SK-N-SH (cell line): ENCODE data around the gene CCSER1. TPM values are rescaled to one million over a fixed set of nuclear protein-coding genes. Genes with fewer than 3 reads are reported as not detected.

Source experiments
- CTCF ChIA-PET: fragments of 300-600, 350-600 bp; formaldehyde crosslinking; extraction: SDS; loops from one replicate; lab custom pipeline; 2021; lab: Yijun Ruan, JAX
- POLR2A ChIA-PET: fragments of 350-600 bp; sonication (Branson Sonifier 250); formaldehyde crosslinking; extraction: SDS; loops from one replicate; lab custom pipeline; 2020; ENCODE audit warnings: antibody characterized with exemption, inconsistent platforms; lab: Yijun Ruan, JAX
- DNase-seq: peaks from one replicate; pipeline ENCODE4 v3.0.0; 2012
- H2AFZ ChIP-seq: fragments of 200-600 bp; sonication (generic); 2 replicates; pipeline ENCODE4 v1.8.1; 2016; ENCODE audit warnings: antibody characterized with exemption, mild to moderate bottlenecking, low read depth
- H3F3A ChIP-seq: fragments of 200-600 bp; sonication (generic); replicated peaks from 2 replicates; pipeline ENCODE3; 2016; ENCODE audit warnings: antibody characterized with exemption, mild to moderate bottlenecking; ENCODE audit not compliant: insufficient read depth
- H3K27ac ChIP-seq, 2 experiments: fragments of 200-500 bp in 1 of 2; fragments of 200-600 bp in 1 of 2; sonication (Bioruptor generic) in 1 of 2; sonication (generic), shearing (Covaris generic) in 1 of 2; 2 replicates each; pipeline versions ENCODE4 v1.5.1 to v1.6.1; 2014 to 2016; ENCODE audit warnings: low read depth in 2 of 2, inconsistent platforms in 1 of 2, low read length in 1 of 2, mild to moderate bottlenecking in 1 of 2, mixed read lengths in 1 of 2
- H3K27me3 ChIP-seq: fragments of 200-600 bp; sonication (generic), shearing (Covaris generic); 2 replicates; pipeline ENCODE4 v1.6.1; 2016; ENCODE audit warnings: mixed run types; ENCODE audit not compliant: insufficient read depth
- H3K36me3 ChIP-seq, 2 experiments: fragments of 200-500 bp in 1 of 2; fragments of 200-600 bp in 1 of 2; sonication (Bioruptor generic) in 1 of 2; sonication (generic) in 1 of 2; replicated peaks in 1 of 2; 2 replicates each; pipeline versions ENCODE3 to v1.5.1; 2014 to 2016; ENCODE audit warnings: low read length in 1 of 2, mild to moderate bottlenecking in 1 of 2; ENCODE audit not compliant: insufficient read depth in 2 of 2, control insufficient read depth in 1 of 2
- H3K4me1 ChIP-seq, 2 experiments: fragments of 200-500 bp in 1 of 2; fragments of 200-600 bp in 1 of 2; sonication (Bioruptor generic) in 1 of 2; sonication (generic), shearing (Covaris generic) in 1 of 2; 2 replicates each; pipeline versions ENCODE4 v1.5.1 to v1.6.1; 2014 to 2016; ENCODE audit warnings: low read depth in 1 of 2, low read length in 1 of 2, mixed run types in 1 of 2; ENCODE audit not compliant: insufficient read depth in 2 of 2, control insufficient read depth in 1 of 2
- H3K4me2 ChIP-seq: fragments of 200-600 bp; sonication (generic), shearing (Covaris generic); 2 replicates; pipeline ENCODE4 v1.6.1; 2017; ENCODE audit warnings: mixed run types
- H3K4me3 ChIP-seq, 2 experiments: fragments of 200-500 bp in 1 of 2; fragments of 200-600 bp in 1 of 2; sonication (Bioruptor generic) in 1 of 2; sonication (generic), shearing (Covaris generic) in 1 of 2; 2 replicates each; pipeline versions ENCODE4 v1.5.1 to v1.8.1; 2014 to 2016; ENCODE audit warnings: low read depth in 2 of 2, inconsistent platforms in 1 of 2, low read length in 1 of 2, mild to moderate bottlenecking in 1 of 2, mixed read lengths in 1 of 2, moderate library complexity in 1 of 2
- H3K79me2 ChIP-seq: fragments of 200-600 bp; sonication (generic); 2 replicates; pipeline ENCODE4 v1.8.1; 2017; ENCODE audit warnings: mild to moderate bottlenecking; ENCODE audit not compliant: insufficient read depth
- H3K9ac ChIP-seq: fragments of 200-600 bp; sonication (generic); 2 replicates; pipeline ENCODE4 v1.6.1; 2017; ENCODE audit warnings: mixed run types
- H3K9me2 ChIP-seq: fragments of 200-600 bp; sonication (generic); 2 replicates; pipeline ENCODE4 v1.6.1; 2017; ENCODE audit warnings: mixed run types
- H3K9me3 ChIP-seq: fragments of 200-600 bp; sonication (generic); 2 replicates; pipeline ENCODE4 v1.6.1; 2017; ENCODE audit warnings: mixed run types, mild to moderate bottlenecking, moderate library complexity
- H4K20me1 ChIP-seq: fragments of 200-600 bp; sonication (generic); 2 replicates; pipeline ENCODE4 v1.6.1; 2017; ENCODE audit warnings: mild to moderate bottlenecking, mixed run types; ENCODE audit not compliant: insufficient read depth
- CHD2 ChIP-seq: fragments of 150-350 bp; IDR thresholded peaks from 2 replicates; pipeline ENCODE4 v1.6.1; 2018; ENCODE audit warnings: low read length; ENCODE audit not compliant: partially characterized antibody
- EP300 ChIP-seq, 2 experiments: IDR thresholded peaks; 2 replicates each; pipeline versions ENCODE4 v1.4.0 to v1.6.1; 2012; ENCODE audit warnings: borderline replicate concordance in 1 of 2, low read depth in 1 of 2, low read length in 1 of 2
- EZH2phosphoT487 ChIP-seq: fragments of 200-600 bp; sonication (generic); IDR thresholded peaks from 2 replicates; pipeline ENCODE4 v1.6.1; 2017; ENCODE audit warnings: low read depth, mixed run types, mild to moderate bottlenecking, antibody characterized with exemption, moderate library complexity, borderline replicate concordance
- FOXJ3 ChIP-seq: sonication (generic); formaldehyde crosslinking; IDR thresholded peaks from 2 replicates; pipeline ENCODE4 v1.5.1; 2020; ENCODE audit warnings: mild to moderate bottlenecking, missing genetic modification reagents
- FOXM1 ChIP-seq: IDR thresholded peaks from 2 replicates; pipeline ENCODE4 v1.4.0; 2012; ENCODE audit warnings: low read depth, mild to moderate bottlenecking
- GABPA ChIP-seq: IDR thresholded peaks from 2 replicates; pipeline ENCODE4 v1.4.0; 2012; ENCODE audit warnings: low read depth, mild to moderate bottlenecking
- MEF2A ChIP-seq: IDR thresholded peaks from 2 replicates; pipeline ENCODE4 v1.4.0; 2012; ENCODE audit warnings: low read depth, borderline replicate concordance
- MXI1 ChIP-seq: IDR thresholded peaks from 2 replicates; pipeline ENCODE4 v1.6.1; 2012; ENCODE audit warnings: mild to moderate bottlenecking, low read depth, low read length, improper control_type of control experiment
- NFIC ChIP-seq: IDR thresholded peaks from 2 replicates; pipeline ENCODE4 v1.4.0; 2012; ENCODE audit warnings: borderline replicate concordance
- NRF1 ChIP-seq: IDR thresholded peaks from 2 replicates; pipeline ENCODE4 v1.6.1; 2012; ENCODE audit warnings: low read depth, mild to moderate bottlenecking, low read length
- POLR2AphosphoS5 ChIP-seq: IDR thresholded peaks from 2 replicates; pipeline ENCODE4 v1.6.1; 2012; ENCODE audit warnings: low read depth, low read length
- RAD21 ChIP-seq: IDR thresholded peaks from 2 replicates; pipeline ENCODE4 v1.6.1; 2012; ENCODE audit warnings: mild to moderate bottlenecking, low read length
- RFX5 ChIP-seq: IDR thresholded peaks from 2 replicates; pipeline ENCODE4 v1.6.1; 2012; ENCODE audit warnings: mild to moderate bottlenecking, improper control_type of control experiment, low read length
- RXRA ChIP-seq: IDR thresholded peaks from 2 replicates; pipeline ENCODE4 v1.4.0; 2012; ENCODE audit warnings: low read depth, mild to moderate bottlenecking, borderline replicate concordance
- SIN3A ChIP-seq: IDR thresholded peaks from 2 replicates; pipeline ENCODE4 v1.6.1; 2012; ENCODE audit warnings: low read depth, mild to moderate bottlenecking, low read length, moderate library complexity, borderline replicate concordance
- SMC3 ChIP-seq: IDR thresholded peaks from 2 replicates; pipeline ENCODE4 v1.6.1; 2012; ENCODE audit warnings: low read depth, low read length, improper control_type of control experiment
- TAF1 ChIP-seq: IDR thresholded peaks from 2 replicates; pipeline ENCODE4 v1.6.1; 2012; ENCODE audit warnings: low read depth, mild to moderate bottlenecking, low read length, moderate library complexity, borderline replicate concordance
- TCF12 ChIP-seq: IDR thresholded peaks from 2 replicates; pipeline ENCODE4 v1.4.0; 2012
- TEAD4 ChIP-seq: IDR thresholded peaks from 2 replicates; pipeline ENCODE4 v1.4.0; 2012; ENCODE audit warnings: mild to moderate bottlenecking, borderline replicate concordance; ENCODE audit not compliant: insufficient read depth
- YY1 ChIP-seq: IDR thresholded peaks from 2 replicates; pipeline ENCODE4 v1.4.0; 2012; ENCODE audit warnings: low read depth, mild to moderate bottlenecking
- WGBS: methylation state at CpG from one replicate; pipeline ENCODE4 v1.1.6; 2017; ENCODE audit warnings: low lambda C conversion rate; 5-methylcytosine and 5-hydroxymethylcytosine counted together
- polyA plus RNA-seq, 3 experiments: library from polyadenylated mRNA; depleted of rRNA; stranded (reverse); fragments of >200 nt; gene quantifications; 2 replicates each; pipeline ENCODE4 v1.2.3, GENCODE V29; 2012
- TF ChIP-seq, protein P1 (sequence below): IDR thresholded peaks from 2 replicates; pipeline ENCODE4 v1.4.0; 2012; ENCODE audit warnings: low read depth
- TF ChIP-seq, protein P2 (sequence below): fragments of 150-350 bp; IDR thresholded peaks from 2 replicates; pipeline ENCODE4 v1.6.1; 2016; ENCODE audit warnings: mild to moderate bottlenecking, low read depth, low read length

The CCSER1 gene
- polyA plus RNA-seq, 1 of the 3 experiments (the other 2 are of a cell fraction): 0.05 TPM

DNA sequence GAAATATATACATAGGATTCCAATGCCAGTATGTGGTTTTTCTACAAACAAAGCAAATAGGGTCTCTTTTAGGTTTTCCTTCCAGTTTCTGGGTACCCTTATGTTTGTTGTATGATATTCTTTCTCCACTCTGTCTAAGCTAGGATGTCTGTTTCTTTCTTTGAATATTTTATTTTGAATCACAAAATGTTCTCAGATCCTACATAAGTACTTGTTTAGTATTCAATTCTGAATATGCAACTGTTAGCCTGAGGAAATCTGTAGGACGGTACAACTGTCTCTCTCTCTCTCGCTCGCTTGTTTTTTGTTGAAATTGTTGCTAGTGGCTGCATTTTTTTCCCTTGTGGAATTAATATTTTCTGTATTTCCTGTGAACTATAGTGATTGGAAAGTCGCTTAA lies 163.2 kb downstream of the CCSER1 start:
- no peaks in the 10 kb centered on the region for H3K79me2 ChIP-seq
- H4K20me1 ChIP-seq: no peaks in the 10 kb centered on the region
- H3K27ac ChIP-seq: no peak overlapping the region
- no peak overlapping the region for H3K4me3 ChIP-seq
- CTCF ChIA-PET: interaction anchor here (1.6 kb wide), 1 partner anchor 259 kb away, joined by 4 read pairs; no protein-coding TSS in a partner anchor
- 67% methylated on average over 4 of the region's 4 CpGs for WGBS
- no peak overlapping the region for H3K4me2 ChIP-seq
- TF ChIP-seq NFIC: no peak
- no peak for TF ChIP-seq RAD21
- TF ChIP-seq, protein P1, sequence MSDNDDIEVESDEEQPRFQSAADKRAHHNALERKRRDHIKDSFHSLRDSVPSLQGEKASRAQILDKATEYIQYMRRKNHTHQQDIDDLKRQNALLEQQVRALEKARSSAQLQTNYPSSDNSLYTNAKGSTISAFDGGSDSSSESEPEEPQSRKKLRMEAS: no peak
- TF ChIP-seq GABPA: no peak
- no peak for TF ChIP-seq SIN3A
- TF ChIP-seq TCF12: no peak
- TF ChIP-seq EP300 (IDR thresholded peaks at IDR 0.05; ENCODE audit: borderline replicate concordance in 1 of 2, low read depth in 1 of 2, low read length in 1 of 2): no peak
- TF ChIP-seq TEAD4: no peak
- no peak for TF ChIP-seq YY1
- TF ChIP-seq RXRA: no peak
- no peak for TF ChIP-seq MXI1
- TF ChIP-seq SMC3: no peak
- TF ChIP-seq POLR2AphosphoS5: no peak
- TF ChIP-seq, protein P2, sequence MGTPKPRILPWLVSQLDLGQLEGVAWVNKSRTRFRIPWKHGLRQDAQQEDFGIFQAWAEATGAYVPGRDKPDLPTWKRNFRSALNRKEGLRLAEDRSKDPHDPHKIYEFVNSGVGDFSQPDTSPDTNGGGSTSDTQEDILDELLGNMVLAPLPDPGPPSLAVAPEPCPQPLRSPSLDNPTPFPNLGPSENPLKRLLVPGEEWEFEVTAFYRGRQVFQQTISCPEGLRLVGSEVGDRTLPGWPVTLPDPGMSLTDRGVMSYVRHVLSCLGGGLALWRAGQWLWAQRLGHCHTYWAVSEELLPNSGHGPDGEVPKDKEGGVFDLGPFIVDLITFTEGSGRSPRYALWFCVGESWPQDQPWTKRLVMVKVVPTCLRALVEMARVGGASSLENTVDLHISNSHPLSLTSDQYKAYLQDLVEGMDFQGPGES: no peak
- TF ChIP-seq, all 33 proteins: peak for 0
- Histone ChIP-seq H3K36me3 (no peaks in the 10 kb centered on the region), H3K9me2 (no peaks in the 10 kb centered on the region), H3K4me1 (peaks cover 0 to 4% of the 10 kb centered on the region in 2 experiments; a peak in 2 of 4 replicates), H3K27me3 (no peaks in the 10 kb centered on the region), H3K9me3 (no peaks in the 10 kb centered on the region), H3K9ac (no peak overlapping the region), H3F3A (no peaks in the 10 kb centered on the region), H2AFZ (no peak overlapping the region)
- POLR2A ChIA-PET: no interaction called here
- DNase-seq: no peak

DNA sequence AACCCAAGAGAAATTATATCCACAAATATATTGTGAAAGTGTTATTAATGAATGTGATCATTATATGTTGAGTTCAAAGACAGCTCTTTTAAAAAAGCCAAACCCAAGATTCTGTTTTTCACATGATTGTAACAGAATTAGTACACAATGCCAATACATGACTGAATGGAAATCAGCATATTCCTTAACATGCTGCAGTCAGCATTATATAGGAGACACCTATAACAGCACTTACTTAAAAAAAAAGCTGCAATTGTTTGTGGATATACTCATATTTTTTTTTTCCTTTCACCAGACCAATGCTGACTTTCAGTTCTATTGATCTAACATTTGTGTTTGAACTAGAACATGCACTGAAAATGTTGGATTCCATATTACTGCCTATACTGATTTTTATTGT lies 165.2 kb downstream of the CCSER1 start:
- no peak overlapping the region for H3K9ac ChIP-seq
- no peaks in the 10 kb centered on the region for H3K79me2 ChIP-seq
- no peaks in the 10 kb centered on the region for H3K9me3 ChIP-seq
- no peaks in the 10 kb centered on the region for H3F3A ChIP-seq
- no peaks in the 10 kb centered on the region for H4K20me1 ChIP-seq
- TF ChIP-seq EP300 (IDR thresholded peaks at IDR 0.05; ENCODE audit: borderline replicate concordance in 1 of 2, low read depth in 1 of 2, low read length in 1 of 2) (no peak), RAD21 (no peak), CHD2 (no peak), TCF12 (no peak), POLR2AphosphoS5 (no peak), FOXM1 (no peak), SIN3A (no peak), FOXJ3 (CRISPR knock-in tag) (no peak), TAF1 (no peak), RFX5 (no peak), NFIC (no peak), TEAD4 (no peak), RXRA (no peak), NRF1 (no peak), MEF2A (no peak), MXI1 (no peak), EZH2phosphoT487 (no peak)
- TF ChIP-seq, protein P2: no peak
- TF ChIP-seq, protein P1: no peak
- H3K27me3 ChIP-seq: no peaks in the 10 kb centered on the region
- H3K36me3 ChIP-seq: no peaks in the 10 kb centered on the region
- ChIA-PET CTCF (interaction anchor here (0.6 to 3.1 kb wide), 12 partner anchors 13 to 1066 kb away, joined by 3 to 14 read pairs (median 4); partner anchors contain the start of gene CCSER1), POLR2A (no interaction called here)
- H2AFZ ChIP-seq: no peak overlapping the region
- H3K9me2 ChIP-seq: no peaks in the 10 kb centered on the region
- peaks cover 0 to 4% of the 10 kb centered on the region in 2 experiments; a peak in 2 of 4 replicates for H3K4me1 ChIP-seq
- H3K4me2 ChIP-seq: no peak overlapping the region
- no peak overlapping the region for H3K4me3 ChIP-seq
- DNase-seq: no peak
- H3K27ac ChIP-seq: no peak overlapping the region
